NB4 (cell line): ENCODE data around the gene NOP14.

ENCODE experiments used
- DNase-seq: peaks from one replicate; pipeline ENCODE4 v3.0.0; 2010; ENCODE audit warnings: low read depth
- H3K4me3 ChIP-seq: one replicate; pipeline ENCODE4 v1.5.1; 2011; ENCODE audit warnings: mild to moderate bottlenecking, low read depth, low read length, moderate library complexity
- MYC ChIP-seq: IDR thresholded peaks from 2 replicates; pipeline ENCODE4 v1.6.1; 2011; ENCODE audit warnings: low read depth, low read length
- POLR2A ChIP-seq: IDR thresholded peaks from 2 replicates; pipeline ENCODE4 v1.6.1; 2011; ENCODE audit warnings: mild to moderate bottlenecking; ENCODE audit not compliant: insufficient read length; ENCODE audit errors: extremely low read depth
- TF ChIP-seq, protein P1 (sequence below): IDR thresholded peaks from 2 replicates; pipeline ENCODE4 v1.6.1; 2011; ENCODE audit warnings: low read depth, low read length
- TF ChIP-seq, protein P2 (sequence below): IDR thresholded peaks from one replicate; pipeline ENCODE4 v1.5.1; 2012; ENCODE audit warnings: low read depth, low read length

The NOP14 gene

DNA sequence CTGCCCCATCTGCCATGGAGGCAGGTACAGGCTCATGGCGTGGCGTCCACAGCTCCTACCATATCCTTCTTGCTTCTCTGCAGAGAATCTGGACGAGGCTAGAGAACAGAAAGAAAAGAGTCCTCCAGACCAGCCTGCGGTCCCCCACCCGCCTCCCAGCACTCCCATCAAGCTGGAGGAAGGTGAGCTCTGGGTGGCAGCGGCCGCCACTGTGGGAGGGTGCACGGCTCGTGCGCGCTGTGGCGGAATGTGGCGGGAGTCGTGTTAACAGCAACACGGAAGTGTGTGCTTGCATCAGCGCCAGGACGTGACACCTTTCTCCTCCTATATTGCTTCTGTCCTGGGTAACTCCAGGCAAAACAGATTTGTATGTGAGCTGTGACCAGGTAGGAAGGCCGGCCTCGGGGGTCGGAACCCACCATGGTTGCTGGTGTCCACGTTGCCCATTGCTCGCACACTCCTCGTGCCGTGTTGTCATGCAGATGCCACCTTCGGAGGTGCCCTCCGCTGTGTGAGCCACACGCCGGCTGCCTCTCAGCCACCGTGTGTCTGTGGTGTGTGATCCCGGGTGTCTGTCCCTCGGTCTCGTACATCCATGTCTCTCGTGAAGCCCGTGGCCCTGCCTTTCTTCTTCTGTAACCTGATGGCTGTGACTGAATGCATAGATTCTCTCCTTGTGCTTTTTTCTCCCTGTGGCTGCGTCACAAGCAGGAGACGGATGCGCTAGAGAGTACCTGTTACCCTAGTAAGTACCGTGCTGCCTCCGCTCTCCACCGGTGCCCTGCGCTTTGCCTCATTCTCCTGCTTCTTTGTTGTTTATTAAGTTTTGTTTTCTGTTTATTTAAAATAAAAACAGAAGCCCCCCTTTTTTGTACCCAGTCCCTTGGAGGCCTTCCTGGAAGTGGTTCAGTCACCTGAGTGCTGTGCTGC is 37.0 kb downstream of the NOP14 start:
- no peak for DNase-seq
- no peak overlapping the region for H3K4me3 ChIP-seq
- TF ChIP-seq MYC (no peak), POLR2A (no peak)
- TF ChIP-seq, protein P1, sequence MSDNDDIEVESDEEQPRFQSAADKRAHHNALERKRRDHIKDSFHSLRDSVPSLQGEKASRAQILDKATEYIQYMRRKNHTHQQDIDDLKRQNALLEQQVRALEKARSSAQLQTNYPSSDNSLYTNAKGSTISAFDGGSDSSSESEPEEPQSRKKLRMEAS = no peak
- TF ChIP-seq, protein P2, sequence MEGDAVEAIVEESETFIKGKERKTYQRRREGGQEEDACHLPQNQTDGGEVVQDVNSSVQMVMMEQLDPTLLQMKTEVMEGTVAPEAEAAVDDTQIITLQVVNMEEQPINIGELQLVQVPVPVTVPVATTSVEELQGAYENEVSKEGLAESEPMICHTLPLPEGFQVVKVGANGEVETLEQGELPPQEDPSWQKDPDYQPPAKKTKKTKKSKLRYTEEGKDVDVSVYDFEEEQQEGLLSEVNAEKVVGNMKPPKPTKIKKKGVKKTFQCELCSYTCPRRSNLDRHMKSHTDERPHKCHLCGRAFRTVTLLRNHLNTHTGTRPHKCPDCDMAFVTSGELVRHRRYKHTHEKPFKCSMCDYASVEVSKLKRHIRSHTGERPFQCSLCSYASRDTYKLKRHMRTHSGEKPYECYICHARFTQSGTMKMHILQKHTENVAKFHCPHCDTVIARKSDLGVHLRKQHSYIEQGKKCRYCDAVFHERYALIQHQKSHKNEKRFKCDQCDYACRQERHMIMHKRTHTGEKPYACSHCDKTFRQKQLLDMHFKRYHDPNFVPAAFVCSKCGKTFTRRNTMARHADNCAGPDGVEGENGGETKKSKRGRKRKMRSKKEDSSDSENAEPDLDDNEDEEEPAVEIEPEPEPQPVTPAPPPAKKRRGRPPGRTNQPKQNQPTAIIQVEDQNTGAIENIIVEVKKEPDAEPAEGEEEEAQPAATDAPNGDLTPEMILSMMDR = no peak

DNA sequence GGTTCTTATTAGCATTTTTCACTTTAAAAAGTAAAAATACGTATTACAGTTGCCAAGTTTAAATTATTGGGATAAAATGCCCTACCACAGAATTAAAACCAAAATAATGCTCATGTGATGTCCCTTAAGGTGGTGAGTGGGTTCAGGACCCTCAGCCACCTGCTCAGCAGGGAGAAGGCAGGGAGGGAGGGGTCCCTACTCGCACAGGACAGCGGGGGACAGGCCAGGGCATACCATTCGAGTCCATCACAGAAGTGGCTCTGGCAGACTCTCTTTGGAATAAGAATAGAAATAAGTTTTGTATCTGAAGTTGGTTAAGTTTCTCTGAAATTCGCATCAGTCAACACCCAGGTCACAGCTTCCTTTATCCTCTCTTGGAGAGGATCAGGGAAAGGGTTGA is 37.7 kb downstream of the NOP14 start:
- H3K4me3 ChIP-seq = no peak overlapping the region
- TF ChIP-seq, protein P2 = no peak
- no peak for TF ChIP-seq POLR2A
- DNase-seq = no peak

DNA sequence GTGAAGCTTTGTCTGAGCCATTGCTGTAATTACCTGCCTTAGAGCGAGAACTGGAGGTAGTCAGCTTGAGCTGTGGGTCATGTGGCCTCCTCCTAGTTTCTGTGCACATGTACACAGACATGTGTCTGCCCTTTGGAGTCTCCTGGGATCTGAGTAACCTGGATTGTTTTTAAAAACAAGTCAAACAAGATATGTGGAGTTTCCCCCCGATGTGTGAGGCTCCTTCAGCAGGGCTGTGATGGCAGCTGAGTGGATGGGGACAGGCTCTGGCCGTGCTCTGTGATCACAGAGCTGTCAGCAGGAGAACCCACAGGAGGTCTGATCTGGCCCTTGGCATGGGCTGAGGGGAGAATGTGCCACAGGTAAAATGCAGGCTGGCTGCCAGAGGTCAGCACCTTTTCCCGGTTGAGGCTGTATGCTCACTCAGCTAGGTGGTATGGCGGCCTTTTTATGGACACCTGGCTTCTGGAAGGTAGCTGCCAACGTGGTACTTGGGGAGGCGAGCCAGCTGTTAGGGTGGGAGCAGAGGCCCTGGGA is 38.4 kb downstream of the NOP14 start:
- no peak overlapping the region for H3K4me3 ChIP-seq
- no peak for TF ChIP-seq MYC
- TF ChIP-seq, protein P1 = no peak
- TF ChIP-seq, protein P2 = no peak
- no peak for TF ChIP-seq POLR2A
- DNase-seq = no peak

DNA sequence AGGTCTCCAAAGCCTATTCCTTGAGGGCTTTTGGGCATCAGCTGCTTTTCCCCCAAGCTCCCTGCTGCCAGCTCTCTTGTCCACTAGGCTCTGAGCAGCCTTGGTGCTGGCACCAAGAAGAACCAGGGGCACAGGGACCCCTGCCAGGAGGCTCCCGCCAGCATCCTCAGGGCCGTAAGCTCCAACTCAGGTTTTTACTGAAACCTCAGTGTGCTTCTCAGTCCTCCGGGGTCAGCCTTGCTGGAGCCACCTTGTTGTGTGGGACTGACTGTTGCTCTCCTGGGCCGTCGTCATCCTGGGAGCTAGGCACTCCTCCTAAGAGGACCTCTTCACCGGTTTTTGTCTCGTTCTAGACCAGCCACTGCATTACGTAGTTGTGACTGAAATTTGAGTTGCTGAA is 38.9 kb downstream of the NOP14 start:
- H3K4me3 ChIP-seq = no peak overlapping the region
- DNase-seq = no peak
- TF ChIP-seq, protein P2 = no peak
- TF ChIP-seq, protein P1 = no peak
- TF ChIP-seq MYC (no peak), POLR2A (no peak)

DNA sequence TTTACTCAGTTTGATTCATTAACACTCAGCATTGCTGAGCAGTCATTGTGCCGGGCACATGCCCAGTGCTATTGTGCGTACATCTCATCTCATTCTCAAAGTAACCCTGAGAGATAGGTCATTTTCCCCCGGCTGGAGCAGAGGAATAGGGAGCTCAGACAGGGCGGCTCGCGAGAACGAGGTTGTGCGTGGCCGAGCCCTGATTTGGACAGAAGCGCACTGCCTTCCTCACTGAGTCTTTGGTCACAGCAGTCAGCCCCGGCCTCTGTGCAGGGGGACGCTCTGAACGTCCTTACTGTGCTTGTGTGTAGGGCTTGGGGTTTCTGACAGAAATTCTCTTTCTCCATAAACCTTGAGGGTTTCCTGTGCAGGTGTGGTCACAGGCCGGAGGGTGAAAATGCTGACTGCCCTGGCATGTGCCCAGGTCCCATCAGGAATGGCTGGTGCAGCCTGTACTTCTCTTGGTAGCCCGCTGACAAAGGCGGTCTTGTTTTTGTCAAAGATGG is 39.5 kb downstream of the NOP14 start:
- no peak for DNase-seq
- no peak for TF ChIP-seq POLR2A
- TF ChIP-seq, protein P1 = no peak
- no peak for TF ChIP-seq MYC
- TF ChIP-seq, protein P2 = no peak
- H3K4me3 ChIP-seq = no peak overlapping the region
